IMR-90 (cell line): ENCODE results near the gene CHST3. TPM values are rescaled to one million over a fixed set of nuclear protein-coding genes. Genes with fewer than 3 reads are reported as not detected.

Experiments
- ATAC-seq: fragments of 200-7000 bp; cut with Tn5 transposase; 2 replicates; pipeline ENCODE4 v1.9.1; 2020; ENCODE audit warnings: low read depth, mild to moderate bottlenecking, moderate library complexity
- BruUV-seq: library from RNA; stranded (reverse); fragments of 400-500 nt; replicated peaks from 2 replicates; lab custom pipeline; 2021; lab: Mats Ljungman, UMichigan
- CTCF ChIA-PET: fragments of 300-600 bp; formaldehyde crosslinking; extraction: SDS; loops from one replicate; lab custom pipeline; 2021; ENCODE audit warnings: antibody characterized with exemption; lab: Yijun Ruan, JAX
- POLR2A ChIA-PET: fragments of 300-600 bp; sonication (Branson Sonifier 250); formaldehyde crosslinking; loops from one replicate; lab custom pipeline; 2022; ENCODE audit warnings: antibody characterized with exemption; ENCODE audit not compliant: unreplicated experiment; lab: Charles Lee
- DNase-seq: peaks from one replicate; pipeline ENCODE4 v3.0.0; 2013
- H2AFZ ChIP-seq: replicated peaks from 2 replicates; pipeline ENCODE3; 2013; ENCODE audit warnings: low read length, mild to moderate bottlenecking; ENCODE audit not compliant: poor library complexity
- H2AK5ac ChIP-seq: 2 replicates; pipeline ENCODE4 v1.6.1; 2013; ENCODE audit warnings: low read depth, low read length, inconsistent platforms
- H2AK9ac ChIP-seq: replicated peaks from 2 replicates; pipeline ENCODE3; 2013; ENCODE audit warnings: mild to moderate bottlenecking, low read depth, low read length, moderate library complexity; ENCODE audit not compliant: poor library complexity
- H2BK120ac ChIP-seq: 2 replicates; pipeline ENCODE4 v1.6.1; 2013; ENCODE audit warnings: low read depth, low read length, inconsistent platforms
- H2BK15ac ChIP-seq: 3 replicates; pipeline ENCODE4 v1.6.1; 2013; ENCODE audit warnings: low read depth, low read length, inconsistent platforms
- H2BK20ac ChIP-seq: 2 replicates; pipeline ENCODE4 v1.6.1; 2013; ENCODE audit warnings: low read depth, mild to moderate bottlenecking, inconsistent platforms, low read length, moderate library complexity
- H2BK5ac ChIP-seq: 2 replicates; pipeline ENCODE4 v1.6.1; 2013; ENCODE audit warnings: mild to moderate bottlenecking, low read depth, low read length, inconsistent platforms; ENCODE audit not compliant: poor library complexity, severe bottlenecking
- H3K14ac ChIP-seq: replicated peaks from 2 replicates; pipeline ENCODE4 v1.6.1; 2013; ENCODE audit warnings: low read depth, low read length, inconsistent platforms
- H3K18ac ChIP-seq: 2 replicates; pipeline ENCODE4 v1.6.1; 2013; ENCODE audit warnings: low read depth, low read length, control low read depth
- H3K23ac ChIP-seq: 2 replicates; pipeline ENCODE4 v1.6.1; 2013; ENCODE audit warnings: low read depth, low read length, inconsistent platforms
- H3K27ac ChIP-seq: 2 replicates; pipeline ENCODE4 v1.5.1; 2013; ENCODE audit warnings: mild to moderate bottlenecking, control low read depth, low read length; ENCODE audit not compliant: insufficient read depth
- H3K27me3 ChIP-seq: 2 replicates; pipeline ENCODE4 v1.6.1; 2013; ENCODE audit warnings: low read length; ENCODE audit not compliant: control insufficient read depth, insufficient read depth
- H3K36me3 ChIP-seq: 2 replicates; pipeline ENCODE4 v1.6.1; 2013; ENCODE audit warnings: low read length, mixed read lengths; ENCODE audit not compliant: control insufficient read depth, insufficient read depth
- H3K4ac ChIP-seq: 2 replicates; pipeline ENCODE4 v1.6.1; 2013; ENCODE audit warnings: low read depth, low read length, inconsistent platforms
- H3K4me1 ChIP-seq: 2 replicates; pipeline ENCODE4 v1.6.1; 2013; ENCODE audit warnings: low read length, mixed read lengths; ENCODE audit not compliant: control insufficient read depth, insufficient read depth
- H3K4me2 ChIP-seq: 2 replicates; pipeline ENCODE4 v1.6.1; 2013; ENCODE audit warnings: low read depth, mild to moderate bottlenecking, control low read depth, low read length, moderate library complexity
- H3K4me3 ChIP-seq: 2 replicates; pipeline ENCODE4 v1.5.1; 2013; ENCODE audit warnings: low read depth, mild to moderate bottlenecking, control low read depth, low read length, moderate library complexity; ENCODE audit not compliant: insufficient read depth
- H3K56ac ChIP-seq: 2 replicates; pipeline ENCODE4 v1.6.1; 2013; ENCODE audit warnings: low read length, inconsistent platforms; ENCODE audit not compliant: insufficient read depth; ENCODE audit errors: extremely low read depth
- H3K79me1 ChIP-seq, 2 experiments: 2 replicates each; pipeline ENCODE4 v1.6.1; 2013; ENCODE audit warnings: low read length in 2 of 2, inconsistent platforms in 1 of 2, low read depth in 1 of 2
- H3K9ac ChIP-seq: 2 replicates; pipeline ENCODE4 v1.6.1; 2013; ENCODE audit warnings: low read depth, low read length, control low read depth
- H3K9me1 ChIP-seq: 2 replicates; pipeline ENCODE4 v1.6.1; 2013; ENCODE audit warnings: low read length, inconsistent platforms; ENCODE audit not compliant: insufficient read depth
- H3K9me3 ChIP-seq: 2 replicates; pipeline ENCODE4 v1.6.1; 2013; ENCODE audit warnings: low read length; ENCODE audit not compliant: control insufficient read depth, insufficient read depth
- H4K20me1 ChIP-seq: 2 replicates; pipeline ENCODE4 v1.6.1; 2013; ENCODE audit warnings: low read length, inconsistent platforms; ENCODE audit not compliant: insufficient read depth
- H4K5ac ChIP-seq: 2 replicates; pipeline ENCODE4 v1.6.1; 2013; ENCODE audit warnings: mild to moderate bottlenecking, low read depth, low read length, control low read depth
- H4K8ac ChIP-seq, 2 experiments: 2 replicates each; pipeline ENCODE4 v1.6.1; 2013; ENCODE audit warnings: low read depth in 2 of 2, low read length in 2 of 2, control low read depth in 1 of 2, inconsistent platforms in 1 of 2
- H4K91ac ChIP-seq: 2 replicates; pipeline ENCODE4 v1.6.1; 2013; ENCODE audit warnings: low read depth, low read length, inconsistent platforms; ENCODE audit not compliant: insufficient read depth
- BHLHE40 ChIP-seq: fragments of 150-350 bp; IDR thresholded peaks from 2 replicates; pipeline ENCODE4 v1.6.1; 2016; ENCODE audit warnings: mild to moderate bottlenecking, low read depth, low read length
- CEBPB ChIP-seq: IDR thresholded peaks from 2 replicates; pipeline ENCODE4 v1.6.1; 2012; ENCODE audit warnings: low read depth, low read length, improper control_type of control experiment
- FOS ChIP-seq: fragments of 150-350 bp; IDR thresholded peaks from 2 replicates; pipeline ENCODE4 v1.6.1; 2016; ENCODE audit warnings: low read depth, low read length
- POLR2A ChIP-seq: IDR thresholded peaks from 2 replicates; pipeline ENCODE4 v1.6.1; 2012; ENCODE audit warnings: mild to moderate bottlenecking, low read depth, low read length
- RAD21 ChIP-seq: IDR thresholded peaks from 2 replicates; pipeline ENCODE4 v1.6.1; 2012; ENCODE audit warnings: low read length, improper control_type of control experiment
- RFX5 ChIP-seq: IDR thresholded peaks from 2 replicates; pipeline ENCODE4 v1.8.0; 2012; ENCODE audit warnings: low read depth, mild to moderate bottlenecking, low read length, moderate library complexity
- USF2 ChIP-seq: fragments of 150-350 bp; IDR thresholded peaks from 2 replicates; pipeline ENCODE4 v1.6.1; 2017; ENCODE audit warnings: mild to moderate bottlenecking, antibody characterized with exemption, low read length, low read depth
- WGBS, 2 experiments: methylation state at CpG; one replicate each; pipeline versions ENCODE4 v1.1.5 to v1.1.7; 2013; ENCODE audit warnings: missing lambda C conversion rate in 2 of 2; ENCODE audit not compliant: insufficient read length in 1 of 2; ENCODE audit errors: extremely low coverage in 2 of 2; 5-methylcytosine and 5-hydroxymethylcytosine counted together
- dilution Hi-C: fragments of 300-500 bp; cut with HindIII; formaldehyde crosslinking; loops from one replicate; pipeline ENCODE4 v1.14.3; 2018; ENCODE audit warnings: low sequenced_read_pairs; ENCODE audit not compliant: unreplicated experiment
- in situ Hi-C: fragments of 300-500 bp; cut with MboI; formaldehyde crosslinking; loops from 3 replicates; pipeline ENCODE4 v1.14.3; 2019; ENCODE audit warnings: low sequenced_read_pairs, inconsistent platforms, mixed read lengths
- intact Hi-C: fragments of 100-400 bp; cut with micrococcal nuclease; formaldehyde crosslinking; loops from 2 replicates; pipeline ENCODE4 v1.10.0; 2022
- polyA plus RNA-seq, 3 experiments: library from polyadenylated mRNA; depleted of rRNA; stranded (reverse); fragments of >200 nt; gene quantifications; 2 replicates each; pipeline ENCODE4 v1.2.3, GENCODE V29; 2012; ENCODE audit warnings: low replicate concordance in 1 of 3
- total RNA-seq: library from RNA; depleted of rRNA; stranded (reverse); fragments of >200 nt; gene quantifications from 2 replicates; pipeline ENCODE4 v1.2.3, GENCODE V29; 2012
- TF ChIP-seq, protein P1 (sequence below): fragments of 150-350 bp; IDR thresholded peaks from 2 replicates; pipeline ENCODE4 v1.6.1; 2016; ENCODE audit warnings: low read depth, mild to moderate bottlenecking, low read length, moderate library complexity, borderline replicate concordance

Gene CHST3
- total and polyA plus RNA-seq, 2 of the 4 experiments (the other 2 are of a cell fraction), result 8.6 to 9.0 TPM

DNA sequence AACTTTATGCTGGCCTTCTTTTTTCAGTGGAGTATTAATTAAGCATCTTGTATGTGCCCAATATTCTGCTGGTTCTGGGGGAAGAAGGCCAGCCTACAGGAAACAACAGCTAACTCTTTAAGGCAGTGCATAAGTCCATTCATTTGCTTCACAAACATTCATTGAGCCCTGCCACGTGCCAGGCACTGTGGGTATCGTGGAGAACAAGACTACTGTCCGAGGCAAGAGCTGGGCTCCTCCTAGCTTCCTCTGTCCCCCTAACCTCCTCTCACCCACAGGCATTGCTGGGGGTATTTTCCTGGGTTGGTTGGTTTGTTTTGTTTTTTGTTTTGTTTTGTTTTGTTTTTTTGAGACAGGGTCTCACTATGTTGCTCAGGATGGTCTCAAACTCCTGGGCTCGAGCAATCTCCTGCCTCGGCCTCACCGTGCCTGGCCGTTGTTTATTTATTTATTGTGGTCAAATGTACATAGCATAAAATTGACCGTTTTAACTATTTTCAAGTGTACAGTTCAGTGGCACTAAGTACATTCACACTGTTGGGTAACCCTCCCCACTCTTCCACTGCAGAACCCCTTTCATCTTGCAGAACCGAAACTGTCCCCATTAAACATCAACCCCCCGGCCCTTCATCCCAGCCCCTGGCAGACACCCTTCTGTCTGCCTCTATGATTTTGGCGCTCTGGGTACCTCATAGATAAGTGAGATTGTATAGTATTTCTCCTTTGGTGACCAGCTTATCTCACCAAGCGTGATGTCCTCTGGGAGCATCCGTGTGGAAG is 32.6 kb downstream of the CHST3 start:
- H3K23ac ChIP-seq, result no peak overlapping the region
- no peak overlapping the region for H4K5ac ChIP-seq
- peaks cover 36% of the 10 kb centered on the region for H3K4me1 ChIP-seq
- TF ChIP-seq RAD21, result no peak
- TF ChIP-seq BHLHE40, result no peak
- no peak for TF ChIP-seq POLR2A
- TF ChIP-seq, protein P1, sequence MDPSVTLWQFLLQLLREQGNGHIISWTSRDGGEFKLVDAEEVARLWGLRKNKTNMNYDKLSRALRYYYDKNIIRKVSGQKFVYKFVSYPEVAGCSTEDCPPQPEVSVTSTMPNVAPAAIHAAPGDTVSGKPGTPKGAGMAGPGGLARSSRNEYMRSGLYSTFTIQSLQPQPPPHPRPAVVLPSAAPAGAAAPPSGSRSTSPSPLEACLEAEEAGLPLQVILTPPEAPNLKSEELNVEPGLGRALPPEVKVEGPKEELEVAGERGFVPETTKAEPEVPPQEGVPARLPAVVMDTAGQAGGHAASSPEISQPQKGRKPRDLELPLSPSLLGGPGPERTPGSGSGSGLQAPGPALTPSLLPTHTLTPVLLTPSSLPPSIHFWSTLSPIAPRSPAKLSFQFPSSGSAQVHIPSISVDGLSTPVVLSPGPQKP, result no peak
- no peak for TF ChIP-seq FOS
- no peak for TF ChIP-seq CEBPB
- no peak for TF ChIP-seq RFX5
- no peak for TF ChIP-seq USF2
- H4K91ac ChIP-seq, result no peak overlapping the region
- no peak overlapping the region for H3K18ac ChIP-seq
- DNase-seq, result no peak
- no peak overlapping the region for H2AK9ac ChIP-seq
- H3K27ac ChIP-seq, result peak overlapping the region; percentile 19; the same call in 1 of the 2 replicates
- intact Hi-C loops, result no loop called here
- peaks cover 26% of the 10 kb centered on the region for H3K9me1 ChIP-seq
- H3K79me1 ChIP-seq, result peaks cover 31 to 77% of the 10 kb centered on the region in 2 experiments
- in situ Hi-C loops, result no loop called here
- no peaks in the 10 kb centered on the region for H3K27me3 ChIP-seq
- no peak overlapping the region for H2BK120ac ChIP-seq
- no peak for ATAC-seq
- POLR2A ChIA-PET, result no interaction called here
- no CpG with 5 or more reads among the region's 13 CpGs for WGBS, 2 experiments
- no peak overlapping the region for H2BK20ac ChIP-seq
- H3K4me3 ChIP-seq, result no peak overlapping the region
- no peaks in the 10 kb centered on the region for H3K9me3 ChIP-seq
- dilution Hi-C loops, result no loop called here
- 0 out of 2 replicates have a peak overlapping the region, but pooled peaks have one; percentile 19 for H3K14ac ChIP-seq
- H3K56ac ChIP-seq, result no peak overlapping the region
- H3K9ac ChIP-seq, result no peak overlapping the region
- no peak overlapping the region for H2BK5ac ChIP-seq
- H3K4ac ChIP-seq, result peak overlapping the region; percentile 17
- H2BK15ac ChIP-seq, result no peak overlapping the region
- H3K4me2 ChIP-seq, result no peak overlapping the region
- H3K36me3 ChIP-seq, result no peaks in the 10 kb centered on the region
- no TSS peak for BruUV-seq
- peak overlapping the region; percentile 80 for H2AK5ac ChIP-seq
- H4K20me1 ChIP-seq, result no peaks in the 10 kb centered on the region
- no peak overlapping the region for H4K8ac ChIP-seq
- CTCF ChIA-PET, result interaction anchor here (0.9 to 1.0 kb wide), 3 partner anchors 26 to 100 kb away, joined by 3 to 7 read pairs (median 4); no protein-coding TSS in a partner anchor
- no peak overlapping the region for H2AFZ ChIP-seq
